ENCODE measurements around the gene SPATA1. TPM values are rescaled to one million over a fixed set of nuclear protein-coding genes. Genes with fewer than 3 reads are reported as not detected.

SPATA1 gene
- polyA plus RNA-seq, 1 of the 3 experiments (the other 2 are of a cell fraction) = 1.2 TPM

GRCh38 chr1:84603941-84604830 is 98.0 kb downstream of the SPATA1 start:
- no peaks in the 10 kb centered on the region for H3K9me2 ChIP-seq
- H3K27me3 ChIP-seq (ENCODE audit: insufficient read depth) = no peaks in the 10 kb centered on the region
- peaks cover 3% of the 10 kb centered on the region in 2 experiments; a peak in 2 of 4 replicates for H3K4me1 ChIP-seq (ENCODE audit: control insufficient read depth in 1 of 2, insufficient read depth in 2 of 2, low read depth in 1 of 2, low read length in 1 of 2)
- H3K27ac ChIP-seq (ENCODE audit: low read depth in 2 of 2, low read length in 1 of 2) = peak overlapping the region in 1 of 2 experiments; percentile 97; a peak in 3 of 4 replicates
- ChIA-PET CTCF (interaction anchor here (2.0 kb wide), 2 partner anchors 9 to 15 kb away, joined by 4 read pairs; no protein-coding TSS in a partner anchor), POLR2A (no interaction called here)
- H3K4me2 ChIP-seq = peak overlapping the region; percentile 74
- H3K4me3 ChIP-seq (ENCODE audit: low read depth in 2 of 2, low read length in 1 of 2) = peak overlapping the region; percentile 4 to 40; a peak in 3 of 4 replicates
- H4K20me1 ChIP-seq (ENCODE audit: insufficient read depth) = no peaks in the 10 kb centered on the region
- no peak for DNase-seq
- H2AFZ ChIP-seq (ENCODE audit: low read depth) = peak overlapping the region; percentile 58
- peak overlapping the region; percentile 62; the same call in 1 of the 2 replicates for H3K9ac ChIP-seq
- peaks cover 30% of the 10 kb centered on the region for H3F3A ChIP-seq (replicated peaks; ENCODE audit: insufficient read depth)
- no peaks in the 10 kb centered on the region for H3K9me3 ChIP-seq
- 63% methylated on average over 15 of the region's 15 CpGs for WGBS (ENCODE audit: low lambda C conversion rate)
- H3K36me3 ChIP-seq (replicated peaks in 1 of 2; ENCODE audit: control insufficient read depth in 1 of 2, insufficient read depth in 2 of 2, low read length in 1 of 2) = no peaks in the 10 kb centered on the region
- no peaks in the 10 kb centered on the region; the same call in 1 of the 2 replicates for H3K79me2 ChIP-seq (ENCODE audit: insufficient read depth)
- peak; percentile 49; the same call in 1 of the 2 replicates for TF ChIP-seq REST (IDR thresholded peaks at IDR 0.05; ENCODE audit: low read depth, low read length)
- peak; percentile 27; the same call in 1 of the 2 replicates for TF ChIP-seq JUND (IDR thresholded peaks at IDR 0.05)
- no peak for TF ChIP-seq USF1 (IDR thresholded peaks at IDR 0.05; ENCODE audit: borderline replicate concordance, low read depth)
- TF ChIP-seq SIN3A (IDR thresholded peaks at IDR 0.05; ENCODE audit: borderline replicate concordance, low read depth, low read length) = no peak
- no peak for TF ChIP-seq PBX3 (IDR thresholded peaks at IDR 0.05)
- no peak for TF ChIP-seq RCOR1 (IDR thresholded peaks at IDR 0.05; ENCODE audit: low read length)
- TF ChIP-seq CTCF (IDR thresholded peaks at IDR 0.05) = peak; percentile 69
- TF ChIP-seq NRF1 (IDR thresholded peaks at IDR 0.05; ENCODE audit: low read depth, low read length) = no peak
- no peak for TF ChIP-seq TAF1 (IDR thresholded peaks at IDR 0.05; ENCODE audit: borderline replicate concordance, low read depth, low read length)
- no peak for TF ChIP-seq GABPA (IDR thresholded peaks at IDR 0.05; ENCODE audit: low read depth)
- peak; percentile 30; the same call in 1 of the 2 replicates for TF ChIP-seq RAD21 (IDR thresholded peaks at IDR 0.05; ENCODE audit: low read length)
- no peak for TF ChIP-seq POLR2AphosphoS5 (IDR thresholded peaks at IDR 0.05; ENCODE audit: low read depth, low read length)
- no peak for TF ChIP-seq USF2 (IDR thresholded peaks at IDR 0.05; ENCODE audit: borderline replicate concordance, low read depth, low read length)
- TF ChIP-seq FOSL2 (IDR thresholded peaks at IDR 0.05; ENCODE audit: borderline replicate concordance, low read depth) = peak; percentile 40; the same call in 1 of the 2 replicates
- TF ChIP-seq GATA2 (CRISPR knock-in tag; IDR thresholded peaks at IDR 0.05) = no peak
- 0 out of 2 replicates have a peak, but pooled peaks have one; percentile 9 for TF ChIP-seq SMC3 (IDR thresholded peaks at IDR 0.05; ENCODE audit: low read depth, low read length)
- no peak for TF ChIP-seq FOXJ3 (CRISPR knock-in tag; IDR thresholded peaks at IDR 0.05)
- TF ChIP-seq TCF12 (IDR thresholded peaks at IDR 0.05) = peak; percentile 21; the same call in 1 of the 2 replicates
- no peak for TF ChIP-seq IRF3 (IDR thresholded peaks at IDR 0.05; ENCODE audit: low read depth, low read length)
- no peak for TF ChIP-seq YY1 (IDR thresholded peaks at IDR 0.05; ENCODE audit: low read depth)
- TF ChIP-seq CHD2 (IDR thresholded peaks at IDR 0.05; ENCODE audit: low read length, partially characterized antibody) = no peak
